Measurements from ENCODE around the gene TSHZ2.

DNA sequence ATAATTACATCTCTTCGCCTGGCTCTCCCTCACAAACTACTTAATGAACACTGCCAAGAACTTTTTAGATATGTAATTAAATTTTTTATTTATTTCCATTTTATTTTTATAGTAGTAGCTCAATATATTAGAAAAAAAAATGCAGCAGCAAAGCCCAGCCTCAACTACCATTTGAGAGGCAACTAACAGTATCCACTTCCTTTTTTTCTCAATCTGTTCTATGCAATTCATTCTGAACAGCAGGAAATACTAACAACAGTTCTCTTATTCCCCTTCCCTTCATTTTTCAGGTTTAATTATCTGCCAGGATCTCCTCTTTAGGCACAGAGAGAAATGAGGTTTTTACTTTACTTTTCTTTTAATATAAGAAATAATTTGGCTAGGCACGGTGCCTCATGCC lies 508.8 kb downstream of the TSHZ2 start:
- TF ChIP-seq CTCF (IDR thresholded peaks at IDR 0.05 in 4 of 5, conservative IDR thresholded peaks at IDR 0.05 in 1 of 5) = no peak
- no peak for TF ChIP-seq POLR2A (IDR thresholded peaks at IDR 0.05)
